GM12891 (cell line): ENCODE results near the gene MACIR.

Source experiments
- DNase-seq: peaks from one replicate; pipeline ENCODE4 v3.0.0; 2011; ENCODE audit warnings: low spot score; ENCODE audit not compliant: insufficient read length
- FAIRE-seq: peaks from 2 replicates; lab custom pipeline; 2011; peaks lifted over from hg19 to GRCh38; lab: Jason Lieb, UNC
- PAX5 ChIP-seq: IDR thresholded peaks from 2 replicates; pipeline ENCODE4 v1.6.1; 2011; ENCODE audit warnings: low read length, moderate library complexity, mild to moderate bottlenecking; ENCODE audit not compliant: insufficient read depth, severe bottlenecking
- POLR2A ChIP-seq: IDR thresholded peaks from 2 replicates; pipeline ENCODE4 v1.6.1; 2011; ENCODE audit warnings: low read depth, low read length, control low read depth
- POLR2AphosphoS5 ChIP-seq: IDR thresholded peaks from 2 replicates; pipeline ENCODE4 v1.6.1; 2011; ENCODE audit warnings: low read depth, low read length, control low read depth
- POU2F2 ChIP-seq: IDR thresholded peaks from 2 replicates; pipeline ENCODE4 v1.6.1; 2011; ENCODE audit warnings: low read depth, mild to moderate bottlenecking, control low read depth, low read length, moderate library complexity
- SPI1 ChIP-seq: IDR thresholded peaks from 2 replicates; pipeline ENCODE4 v1.6.1; 2011; ENCODE audit warnings: low read depth, low read length, control low read depth
- TAF1 ChIP-seq: IDR thresholded peaks from 2 replicates; pipeline ENCODE4 v1.6.1; 2011; ENCODE audit warnings: low read depth, low read length, control low read depth

MACIR gene

DNA sequence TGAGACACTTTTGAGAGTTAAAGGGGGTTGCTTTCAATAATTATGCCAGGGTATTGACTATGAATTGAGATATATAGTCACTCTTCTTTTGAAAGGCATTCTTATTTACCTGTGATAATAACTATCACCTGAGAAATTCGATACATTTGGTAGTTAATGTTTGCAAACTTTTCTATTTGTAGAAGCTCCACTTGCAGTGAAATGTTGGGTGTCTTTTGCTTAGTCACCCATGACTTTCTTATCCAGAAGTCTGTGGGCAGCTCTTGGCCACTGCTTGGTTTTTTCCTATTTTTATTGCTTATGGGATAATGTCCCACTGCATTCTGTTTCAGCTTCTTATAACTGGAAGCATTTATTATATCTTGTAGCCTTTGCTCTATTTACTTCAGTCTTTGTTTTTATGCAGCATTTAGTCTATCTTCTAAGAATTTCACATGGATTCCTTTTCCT is 3.9 kb downstream of the MACIR start:
- no peak for TF ChIP-seq PAX5
- no peak for TF ChIP-seq POU2F2
- no peak for TF ChIP-seq POLR2AphosphoS5
- TF ChIP-seq SPI1, result no peak
- no peak for TF ChIP-seq POLR2A
- TF ChIP-seq TAF1, result no peak
- no peak for FAIRE-seq
- no peak for DNase-seq

DNA sequence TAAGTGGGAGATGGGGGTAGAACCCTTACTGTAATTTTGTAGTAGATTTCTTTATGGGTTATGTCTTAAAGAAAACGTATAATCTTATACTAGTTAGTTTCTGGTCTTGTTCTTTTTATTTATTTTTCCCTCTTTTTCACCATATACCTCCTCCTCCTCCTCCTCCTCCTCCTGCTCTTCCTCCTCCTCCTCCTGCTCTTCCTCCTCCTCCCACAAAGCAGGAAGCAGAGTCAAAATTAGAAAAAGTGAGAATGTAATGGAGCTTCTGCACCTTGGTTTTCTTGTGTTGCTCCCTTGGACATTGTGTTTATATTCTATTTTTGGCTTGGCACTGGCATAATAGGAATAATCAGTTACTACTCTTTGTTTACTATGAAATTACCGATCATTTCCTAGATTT is 4.5 kb downstream of the MACIR start:
- FAIRE-seq (no peak), DNase-seq (no peak)
- TF ChIP-seq SPI1, result no peak
- TF ChIP-seq PAX5, result no peak
- no peak for TF ChIP-seq TAF1

DNA sequence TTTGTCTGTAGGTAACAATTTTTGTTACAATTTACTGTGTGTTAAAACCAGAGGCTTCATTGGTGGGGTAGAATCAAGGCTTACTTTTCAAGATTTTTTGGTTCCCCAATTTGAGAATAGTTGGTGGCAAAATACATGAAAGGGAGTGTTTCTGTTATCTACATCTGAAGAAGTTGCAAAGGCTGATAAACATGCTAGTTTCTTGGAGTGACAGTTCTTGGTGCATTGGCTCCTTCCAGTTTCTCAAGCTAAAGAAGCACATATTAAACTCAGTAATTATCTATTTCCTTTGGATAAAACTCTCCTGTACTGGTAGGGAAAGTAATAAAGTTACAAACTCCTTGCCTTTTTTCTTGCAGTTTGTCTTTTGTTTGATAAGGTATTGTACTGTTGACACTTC is 5.9 kb downstream of the MACIR start:
- no peak for DNase-seq
- TF ChIP-seq POLR2AphosphoS5, result no peak
- no peak for TF ChIP-seq PAX5
- TF ChIP-seq POLR2A, result no peak
- TF ChIP-seq SPI1, result no peak
- FAIRE-seq, result no peak

DNA sequence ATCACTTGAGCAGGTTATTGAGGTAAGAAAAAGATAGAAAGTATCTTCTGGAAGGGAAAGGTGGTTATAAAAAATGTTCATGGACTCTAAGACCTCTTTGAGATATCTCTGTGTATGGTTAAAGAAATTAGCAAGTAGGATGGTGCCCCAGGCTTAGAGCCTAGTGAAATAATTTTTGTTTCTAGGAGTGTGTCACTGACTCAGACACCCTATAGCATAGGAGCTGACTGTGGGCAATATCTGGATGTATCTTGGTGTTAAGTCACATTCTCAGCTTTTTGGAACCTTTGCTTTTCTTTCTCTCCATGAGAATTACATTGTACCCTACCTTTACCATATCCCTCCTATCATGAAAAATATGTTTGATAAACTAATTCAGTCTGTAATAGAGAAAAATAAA is 12.0 kb downstream of the MACIR start:
- FAIRE-seq, result no peak
- TF ChIP-seq POLR2A (no peak), POU2F2 (no peak), POLR2AphosphoS5 (no peak), SPI1 (no peak), PAX5 (no peak), TAF1 (no peak)
- no peak for DNase-seq

DNA sequence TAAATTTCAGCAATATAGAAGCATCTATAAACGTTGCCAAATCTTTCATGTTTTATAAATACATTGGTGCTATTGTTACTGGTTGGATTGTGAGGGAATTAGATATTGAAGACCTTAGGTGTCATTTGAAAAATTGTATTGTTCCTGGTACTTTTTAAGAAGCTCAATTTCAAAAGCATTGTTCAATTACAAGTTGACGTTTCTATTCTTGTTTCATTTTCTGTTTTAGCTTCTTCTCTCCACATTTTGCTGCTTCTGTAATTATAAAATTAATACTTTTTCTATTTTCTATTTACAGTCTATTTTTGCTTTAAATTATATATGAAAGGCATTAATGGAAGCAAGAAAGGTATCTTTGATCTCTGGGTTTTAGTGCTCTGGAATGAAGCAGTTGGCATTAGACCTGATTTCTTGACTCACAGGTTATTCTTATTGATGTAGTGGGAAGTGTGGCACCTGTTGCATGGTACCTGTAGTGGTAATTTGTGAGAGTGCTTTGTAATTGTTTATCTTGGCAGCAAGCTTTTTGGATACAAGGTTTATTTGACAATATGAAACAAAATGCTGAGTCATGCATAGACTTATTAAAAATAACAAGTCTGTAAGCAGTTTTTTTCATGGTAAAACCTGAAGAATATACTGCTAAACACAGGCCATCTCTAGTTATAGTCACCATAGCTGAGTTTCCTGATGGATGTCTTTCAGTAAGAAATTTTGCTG is 13.2 kb downstream of the MACIR start:
- DNase-seq (no peak), FAIRE-seq (no peak)
- TF ChIP-seq TAF1, result no peak
- TF ChIP-seq POU2F2, result no peak
- no peak for TF ChIP-seq SPI1
- no peak for TF ChIP-seq POLR2AphosphoS5
- TF ChIP-seq POLR2A, result no peak
- TF ChIP-seq PAX5, result no peak

DNA sequence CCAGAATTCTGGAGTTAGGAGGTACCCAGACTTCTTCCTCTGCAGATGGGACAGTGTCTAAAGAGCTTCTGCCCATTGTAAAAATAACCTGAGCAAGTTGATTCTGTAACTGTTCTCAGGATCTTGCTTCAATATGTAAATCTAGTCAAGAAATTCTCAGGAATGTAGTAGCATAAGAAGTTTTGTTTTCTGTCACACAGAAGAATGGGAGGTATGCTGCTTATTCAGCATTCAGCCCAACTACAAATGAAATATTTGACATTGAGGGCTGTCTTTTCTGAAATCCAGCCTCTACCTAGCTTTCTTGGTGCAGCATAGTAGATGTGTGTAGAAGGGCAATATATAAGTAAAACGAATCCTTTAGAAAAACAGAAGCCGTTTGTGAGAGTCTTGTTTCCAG is 13.8 kb downstream of the MACIR start:
- FAIRE-seq, result no peak
- TF ChIP-seq PAX5, result no peak
- DNase-seq, result no peak

DNA sequence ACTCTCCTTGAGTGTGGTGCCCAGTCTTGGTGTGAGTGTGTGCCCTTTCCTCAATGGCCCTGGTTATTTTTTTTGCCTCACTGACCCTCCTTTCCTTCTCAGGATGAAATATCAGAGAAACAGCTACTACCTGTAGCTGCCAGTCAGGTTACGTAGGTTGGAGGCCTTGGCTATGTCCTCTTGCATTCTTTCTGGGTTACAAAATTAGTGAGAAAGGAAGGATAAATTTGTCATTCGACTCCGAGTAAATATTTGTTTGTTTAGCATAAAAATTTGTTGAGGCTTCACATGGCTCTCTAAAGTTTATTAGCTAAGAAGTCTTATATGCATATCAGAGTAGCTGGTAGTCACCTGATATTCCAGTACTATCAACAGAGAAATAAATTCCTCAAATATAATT is 15.4 kb downstream of the MACIR start:
- no peak for TF ChIP-seq TAF1
- FAIRE-seq, result no peak
- no peak for DNase-seq

DNA sequence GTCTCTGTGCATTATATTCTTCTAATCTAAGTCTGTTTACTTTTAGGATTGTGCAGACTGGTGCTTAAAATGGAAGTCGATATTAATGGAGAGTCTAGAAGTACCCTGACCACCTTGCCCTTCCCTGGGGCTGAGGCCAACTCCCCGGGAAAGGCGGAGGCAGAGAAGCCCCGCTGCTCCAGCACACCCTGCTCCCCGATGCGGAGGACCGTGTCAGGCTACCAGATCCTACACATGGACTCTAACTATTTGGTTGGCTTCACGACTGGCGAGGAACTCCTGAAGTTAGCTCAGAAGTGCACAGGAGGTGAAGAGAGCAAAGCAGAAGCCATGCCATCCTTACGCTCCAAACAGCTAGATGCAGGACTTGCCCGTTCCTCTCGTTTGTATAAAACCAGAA is 17.3 kb downstream of the MACIR start:
- DNase-seq, result no peak
- TF ChIP-seq SPI1 (no peak), PAX5 (no peak), POU2F2 (no peak), POLR2AphosphoS5 (no peak), POLR2A (no peak), TAF1 (no peak)
- no peak for FAIRE-seq

DNA sequence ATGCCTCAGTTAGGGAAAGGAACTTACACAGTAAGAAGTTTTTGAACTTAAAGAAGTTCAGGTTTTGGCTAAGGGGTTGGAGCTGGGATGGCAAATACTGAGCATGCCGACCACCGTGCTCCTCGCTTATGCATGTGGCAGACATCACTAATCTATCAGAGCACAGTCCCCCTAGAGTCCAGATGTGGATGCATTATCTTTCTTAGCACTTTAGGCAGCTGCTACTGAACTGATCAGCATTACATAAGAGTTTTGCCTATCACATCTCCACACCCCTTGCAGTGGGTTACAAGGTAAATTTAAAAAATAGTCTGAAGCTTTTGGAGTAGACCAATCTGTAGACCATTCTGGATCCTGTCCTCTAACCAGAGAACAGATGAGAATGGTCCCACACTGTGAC is 22.4 kb downstream of the MACIR start:
- FAIRE-seq (no peak), DNase-seq (no peak)
- TF ChIP-seq TAF1 (no peak), PAX5 (no peak), POLR2A (no peak), POU2F2 (no peak), POLR2AphosphoS5 (no peak), SPI1 (no peak)

DNA sequence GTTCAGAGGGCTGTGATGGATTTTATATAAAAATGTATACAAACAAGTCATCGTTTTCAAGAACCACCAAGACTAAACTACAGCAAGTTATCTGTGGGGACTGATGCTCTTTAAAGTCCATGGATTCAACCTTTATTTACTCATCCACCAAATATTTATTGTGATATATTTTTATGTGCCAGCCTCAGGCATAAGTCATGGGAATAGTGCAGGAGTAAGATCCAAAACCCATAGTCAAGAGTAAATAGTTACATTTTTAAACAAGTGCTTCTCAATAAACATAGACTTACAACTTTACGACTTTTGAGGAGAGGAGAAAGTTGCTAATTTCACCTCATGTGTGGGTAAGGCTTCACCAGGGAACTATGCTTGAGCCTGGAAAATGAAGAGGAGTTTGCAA is 24.6 kb downstream of the MACIR start:
- DNase-seq (no peak), FAIRE-seq (no peak)
- TF ChIP-seq SPI1, result no peak

DNA sequence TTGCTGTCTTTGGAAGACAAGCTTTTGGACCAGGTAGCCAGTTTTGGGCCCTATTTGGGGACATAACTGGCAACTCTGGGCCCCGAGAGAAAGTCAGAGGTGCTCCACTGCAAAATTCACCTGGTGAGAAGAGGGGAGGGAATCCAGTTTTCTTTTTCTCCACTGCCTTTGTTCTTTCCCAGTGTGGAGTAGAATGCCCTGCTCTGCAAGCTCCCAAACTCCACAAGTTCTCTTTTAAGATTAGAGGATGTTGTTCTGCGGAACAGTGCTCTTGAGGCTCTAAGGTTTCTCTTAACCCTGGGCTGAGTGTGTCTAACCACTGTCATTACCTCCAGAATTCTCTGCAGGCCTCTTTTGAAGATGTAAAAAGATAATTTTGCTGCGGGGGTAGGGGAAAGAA is 25.3 kb downstream of the MACIR start:
- no peak for FAIRE-seq
- DNase-seq, result no peak
- TF ChIP-seq POU2F2 (no peak), PAX5 (no peak), SPI1 (no peak)

DNA sequence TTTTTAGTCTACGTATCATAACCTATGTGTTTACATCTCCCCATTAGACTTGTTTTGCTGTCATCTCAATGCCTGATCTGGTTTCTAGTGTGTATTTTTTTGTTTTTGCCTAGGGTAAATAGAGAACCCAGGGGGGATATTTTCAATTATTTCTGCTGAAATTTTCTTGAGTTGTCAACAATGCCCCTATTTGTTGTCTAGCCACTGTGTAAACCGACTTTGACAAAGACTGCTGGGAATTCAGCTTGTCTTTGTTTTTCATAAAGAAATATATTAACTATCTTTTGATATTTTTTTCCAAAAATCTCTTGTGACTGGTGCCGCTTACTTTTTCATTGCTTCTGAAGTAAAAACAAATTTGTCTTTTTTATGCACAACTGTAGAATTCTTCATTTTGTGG is 28.1 kb downstream of the MACIR start:
- no peak for DNase-seq
- TF ChIP-seq SPI1 (no peak), PAX5 (no peak), POLR2A (no peak), POU2F2 (no peak), POLR2AphosphoS5 (no peak), TAF1 (no peak)
- FAIRE-seq, result no peak
